Nephron (organoid): Measurements from ENCODE around the gene CDC42BPG.
"Not testable (repeated sequence)": the region's sequence is repeated elsewhere in the genome, so short reads cannot be mapped to it uniquely, and the experiment has no call there.

Source experiments
- H3K27ac Mint-ChIP-seq, 3 experiments: 2 replicates each; pipeline ENCODE4 v1.8.0; 2020; ENCODE audit warnings: mixed read lengths in 3 of 3, mild to moderate bottlenecking in 2 of 3, moderate library complexity in 1 of 3
- H3K27me3 Mint-ChIP-seq: 2 replicates; pipeline ENCODE4 v1.8.0; 2021; ENCODE audit warnings: low read depth, mild to moderate bottlenecking, moderate library complexity, mixed read lengths
- H3K36me3 Mint-ChIP-seq: 2 replicates; pipeline ENCODE4 v1.8.0; 2020; ENCODE audit warnings: low read depth, mixed read lengths
- H3K4me1 Mint-ChIP-seq: 2 replicates; pipeline ENCODE4 v1.8.0; 2020; ENCODE audit warnings: mixed read lengths
- H3K4me3 Mint-ChIP-seq, 3 experiments: 2 replicates each; pipeline ENCODE4 v1.8.0; 2020; ENCODE audit warnings: mild to moderate bottlenecking in 3 of 3, mixed read lengths in 3 of 3, moderate library complexity in 2 of 3
- H3K9me3 Mint-ChIP-seq: 2 replicates; pipeline ENCODE4 v1.8.0; 2020; ENCODE audit warnings: mixed read lengths
- CTCF ChIP-seq, 3 experiments: fragments of 200-600 bp; sonication (generic); IDR thresholded peaks; one replicate each; pipeline ENCODE4 v1.5.0; 2021; ENCODE audit warnings: antibody characterized with exemption in 3 of 3; ENCODE audit not compliant: unreplicated experiment in 3 of 3

CDC42BPG gene

GRCh38 chr11:64850979-64851567 is 6.6 kb upstream of the CDC42BPG start:
- Mint-ChIP-seq H3K4me3 (no peak overlapping the region), H3K9me3 (no peaks in the 10 kb centered on the region), H3K27me3 (peaks cover 1% of the 10 kb centered on the region), H3K4me1 (peaks cover 13% of the 10 kb centered on the region), H3K27ac (peak overlapping the region in 1 of 3 experiments; percentile 51), H3K36me3 (peaks cover 12% of the 10 kb centered on the region)
- no peak for TF ChIP-seq CTCF (IDR thresholded peaks at IDR 0.05; ENCODE audit: unreplicated experiment in 3 of 3)

- peaks cover 4% of the 10 kb centered on the region for H3K4me1 Mint-ChIP-seq
- H3K4me3 Mint-ChIP-seq, result no peak overlapping the region
These were observed 5.3 kb upstream of the CDC42BPG start for GRCh38 chr11:64849598-64850356.

DNA sequence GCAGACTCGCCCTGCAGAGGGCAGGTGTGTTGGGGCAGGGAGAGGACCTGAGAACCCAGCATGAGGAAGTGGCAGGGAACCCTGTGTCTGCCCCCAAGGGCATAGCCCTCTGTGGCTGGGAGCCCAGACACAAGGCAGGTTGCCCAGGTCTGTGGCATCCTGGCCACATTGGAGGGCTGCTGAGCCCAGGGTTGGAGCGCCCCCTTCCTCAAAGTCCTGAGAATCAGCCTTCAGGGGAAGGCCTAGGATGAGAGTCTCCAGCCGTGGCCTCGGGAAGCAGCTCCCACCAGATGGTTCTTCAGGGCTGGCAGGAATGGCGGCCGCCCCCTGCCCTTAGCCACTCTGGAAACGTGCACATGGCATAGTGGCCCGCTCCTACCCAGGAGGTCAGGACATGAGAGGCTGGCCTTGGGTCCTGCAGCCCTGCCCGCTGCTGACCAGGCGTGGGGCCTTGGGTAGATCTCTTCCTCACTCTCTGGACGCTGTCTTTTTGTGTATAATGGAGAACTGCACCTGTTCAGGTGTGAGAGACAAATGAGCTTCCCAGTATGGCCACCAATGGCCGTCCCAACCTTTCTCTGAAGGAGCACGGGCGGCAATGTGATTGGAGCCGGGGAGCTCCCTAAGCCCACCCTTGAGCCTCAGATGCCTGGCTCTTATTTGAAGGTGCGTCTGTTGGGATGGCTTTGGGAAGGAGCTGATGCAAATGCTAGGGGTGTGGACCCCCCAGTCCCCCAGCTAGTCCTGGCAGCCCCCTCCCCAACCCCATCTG is 4.6 kb upstream of the CDC42BPG start:
- Mint-ChIP-seq H3K27me3 (peaks cover 10% of the 10 kb centered on the region), H3K4me1 (peaks cover 5% of the 10 kb centered on the region), H3K9me3 (no peaks in the 10 kb centered on the region), H3K4me3 (no peak overlapping the region), H3K27ac (no peak overlapping the region), H3K36me3 (no peaks in the 10 kb centered on the region)
- peak in 1 of 3 experiments; percentile 8 for TF ChIP-seq CTCF (IDR thresholded peaks at IDR 0.05; ENCODE audit: unreplicated experiment in 3 of 3)

More at GRCh38 chr11:64849598-64850356, 5.3 kb upstream of the CDC42BPG start:
- Mint-ChIP-seq H3K36me3 (peaks cover 3% of the 10 kb centered on the region), H3K27me3 (peaks cover 8% of the 10 kb centered on the region), H3K9me3 (no peaks in the 10 kb centered on the region), H3K27ac (no peak overlapping the region)
- TF ChIP-seq CTCF (IDR thresholded peaks at IDR 0.05; ENCODE audit: unreplicated experiment in 3 of 3), result no peak

DNA sequence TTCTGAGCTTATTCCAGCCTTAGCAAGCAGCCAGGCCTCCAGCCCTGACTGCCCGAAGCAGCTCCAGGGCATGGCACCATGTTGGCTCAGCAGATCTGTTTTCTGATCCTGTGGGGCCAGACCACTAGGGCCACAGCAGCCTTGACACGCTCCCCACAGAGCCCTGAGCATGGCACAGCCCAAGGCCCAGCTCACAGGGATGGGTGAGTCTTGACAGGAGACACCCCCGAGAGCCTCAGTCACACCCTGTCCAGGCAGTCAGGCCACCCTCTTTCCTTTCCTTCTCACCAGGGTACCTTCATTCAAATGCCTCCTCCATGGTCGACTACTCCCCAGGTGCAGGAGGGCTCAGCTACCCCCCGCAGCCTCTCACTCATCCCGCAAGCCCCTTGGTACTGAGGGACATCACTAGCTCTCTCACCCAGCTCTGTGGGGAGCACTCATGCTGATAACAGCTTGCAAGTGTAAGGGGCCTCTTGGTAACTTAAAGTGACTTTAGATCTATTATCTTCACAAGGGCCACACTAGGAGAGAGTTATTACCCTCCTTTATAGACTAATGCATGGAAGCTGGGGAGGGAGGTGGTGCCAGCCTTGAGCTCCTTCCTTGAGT is 3.9 kb upstream of the CDC42BPG start:
- no peak for TF ChIP-seq CTCF (IDR thresholded peaks at IDR 0.05; ENCODE audit: unreplicated experiment in 3 of 3)
- Mint-ChIP-seq H3K9me3 (no peaks in the 10 kb centered on the region), H3K27ac (no peak overlapping the region), H3K4me3 (peak overlapping the region in 1 of 3 experiments; percentile 58), H3K36me3 (no peaks in the 10 kb centered on the region), H3K4me1 (peaks cover 8% of the 10 kb centered on the region), H3K27me3 (peaks cover 16% of the 10 kb centered on the region)

DNA sequence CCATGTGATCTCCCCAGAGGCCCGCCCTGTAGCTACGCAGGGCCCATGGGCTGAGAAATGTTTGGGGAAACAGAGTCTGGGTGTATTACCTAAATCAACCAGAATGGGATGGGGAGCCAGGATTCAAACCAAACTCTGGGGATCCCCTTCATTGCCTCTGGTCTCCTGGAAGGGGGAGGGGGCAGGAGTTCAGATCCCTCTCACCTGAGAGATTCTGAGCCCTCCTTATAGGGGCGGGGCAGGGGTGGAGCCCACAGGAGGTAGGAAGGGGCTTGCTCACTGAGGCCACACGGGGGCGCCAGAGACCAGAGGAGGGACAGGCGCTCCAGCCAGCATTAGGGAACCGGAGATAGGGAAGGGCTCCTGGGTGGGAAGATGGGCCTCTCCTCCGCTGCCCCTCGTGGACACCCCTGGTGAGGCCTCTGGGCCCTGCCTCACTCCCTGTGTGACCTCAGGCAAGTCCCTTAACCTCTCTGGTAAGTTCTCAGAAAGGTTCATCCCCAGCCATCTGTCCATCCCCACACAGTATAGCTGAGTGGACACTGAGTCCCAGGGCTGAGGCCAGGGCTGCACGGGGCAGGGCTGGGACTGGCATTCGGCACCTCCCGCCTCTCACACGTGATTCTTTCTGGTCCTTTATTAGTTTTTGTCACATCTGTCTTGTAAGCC is 2.7 kb upstream of the CDC42BPG start:
- H3K4me1 Mint-ChIP-seq, result peaks cover 12% of the 10 kb centered on the region
- peaks cover 16% of the 10 kb centered on the region for H3K27me3 Mint-ChIP-seq
- H3K4me3 Mint-ChIP-seq, result peak overlapping the region; percentile 26 to 32 (median 31)
- H3K36me3 Mint-ChIP-seq, result no peaks in the 10 kb centered on the region
- peak overlapping the region; percentile 33 to 69 (median 33) for H3K27ac Mint-ChIP-seq
- peak; percentile 98 to 99 (median 99) for TF ChIP-seq CTCF (IDR thresholded peaks at IDR 0.05; ENCODE audit: unreplicated experiment in 3 of 3)
- H3K9me3 Mint-ChIP-seq, result no peaks in the 10 kb centered on the region

DNA sequence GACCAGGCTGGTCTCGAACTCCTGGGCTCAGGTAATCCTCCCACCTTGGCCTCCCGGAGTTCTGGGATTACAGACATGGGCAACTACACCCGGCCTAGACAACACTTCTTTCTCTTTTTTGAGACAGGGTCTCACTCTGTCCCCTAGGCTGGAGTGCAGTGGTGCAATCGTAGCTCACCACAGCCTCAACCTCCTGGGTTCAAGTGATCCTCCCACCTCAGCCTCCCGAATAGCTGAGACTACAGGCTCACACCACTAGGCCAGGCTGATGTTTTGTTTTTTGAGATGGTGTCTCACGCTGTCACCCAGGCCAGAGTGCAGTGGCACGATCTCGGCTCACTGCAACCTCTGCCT is 1.3 kb upstream of the CDC42BPG start:
- H3K36me3 Mint-ChIP-seq, H3K4me1 Mint-ChIP-seq, H3K9me3 Mint-ChIP-seq, H3K27ac Mint-ChIP-seq: not testable (repeated sequence)
- Mint-ChIP-seq H3K4me3 (peak overlapping the region; percentile 62 to 76 (median 74)), H3K27me3 (peaks cover 16% of the 10 kb centered on the region)
